OCI-LY3 (cell line): ENCODE data around the gene HELLS.
A peak's percentile ranks its signal among the peaks of the same experiment; 100 is the strongest.

Source experiments
- H2AFZ ChIP-seq: fragments of 200-600, 300-600 bp; shearing (Covaris generic); 2 replicates; pipeline ENCODE4 v1.6.0; 2014; ENCODE audit warnings: antibody characterized with exemption, low read depth, low read length
- H3K27ac ChIP-seq: fragments of 200-600, 300-600 bp; sonication (generic); 2 replicates; pipeline ENCODE4 v1.5.1; 2014; ENCODE audit warnings: mild to moderate bottlenecking, low read length, moderate library complexity, mixed read lengths
- H3K27me3 ChIP-seq: fragments of 200-600, 300-600 bp; sonication (generic); 2 replicates; pipeline ENCODE4 v1.6.1; 2014; ENCODE audit warnings: low read depth, low read length, mixed read lengths
- H3K36me3 ChIP-seq: fragments of 200-600, 300-600 bp; sonication (generic); replicated peaks from 2 replicates; pipeline ENCODE3; 2014; ENCODE audit warnings: low read depth, low read length, mixed read lengths
- H3K4me1 ChIP-seq: fragments of 300-600, 200-600 bp; sonication (generic); 2 replicates; pipeline ENCODE4 v1.6.1; 2014; ENCODE audit warnings: low read length, mixed read lengths
- H3K4me2 ChIP-seq: fragments of 200-600, 300-600 bp; sonication (generic); 2 replicates; pipeline ENCODE4 v1.6.1; 2014; ENCODE audit warnings: low read length, mixed read lengths
- H3K4me3 ChIP-seq: fragments of 300-600, 200-600 bp; sonication (generic); 2 replicates; pipeline ENCODE4 v1.5.1; 2014; ENCODE audit warnings: antibody characterized with exemption, mild to moderate bottlenecking, low read length, moderate library complexity
- H3K79me2 ChIP-seq: fragments of 300-600, 200-600 bp; shearing (Covaris generic); 2 replicates; pipeline ENCODE4 v1.6.1; 2014; ENCODE audit warnings: mild to moderate bottlenecking, low read length, mixed read lengths
- H3K9ac ChIP-seq: fragments of 300-600, 200-600 bp; shearing (Covaris generic); 2 replicates; pipeline ENCODE4 v1.6.0; 2014; ENCODE audit warnings: mild to moderate bottlenecking, low read length, moderate library complexity
- H3K9me3 ChIP-seq: fragments of 200-600, 300-600 bp; shearing (Covaris generic); 2 replicates; pipeline ENCODE4 v1.6.1; 2014; ENCODE audit warnings: low read length, mixed read lengths; ENCODE audit not compliant: insufficient read depth
- H4K20me1 ChIP-seq: fragments of 200-600, 300-600 bp; sonication (generic); 2 replicates; pipeline ENCODE4 v1.6.1; 2016; ENCODE audit warnings: low read length, mixed read lengths; ENCODE audit not compliant: insufficient read depth
- EZH2phosphoT487 ChIP-seq: fragments of 200-600 bp; shearing (Covaris generic); IDR thresholded peaks from 2 replicates; pipeline ENCODE4 v1.6.1; 2018; ENCODE audit warnings: antibody characterized with exemption, mixed run types, low read depth
- TF ChIP-seq, protein P1 (sequence below): fragments of 200-600, 300-600 bp; sonication (generic); IDR thresholded peaks from 2 replicates; pipeline ENCODE4 v1.5.1; 2014; ENCODE audit warnings: antibody characterized with exemption, low read length, low read depth

The HELLS gene

DNA sequence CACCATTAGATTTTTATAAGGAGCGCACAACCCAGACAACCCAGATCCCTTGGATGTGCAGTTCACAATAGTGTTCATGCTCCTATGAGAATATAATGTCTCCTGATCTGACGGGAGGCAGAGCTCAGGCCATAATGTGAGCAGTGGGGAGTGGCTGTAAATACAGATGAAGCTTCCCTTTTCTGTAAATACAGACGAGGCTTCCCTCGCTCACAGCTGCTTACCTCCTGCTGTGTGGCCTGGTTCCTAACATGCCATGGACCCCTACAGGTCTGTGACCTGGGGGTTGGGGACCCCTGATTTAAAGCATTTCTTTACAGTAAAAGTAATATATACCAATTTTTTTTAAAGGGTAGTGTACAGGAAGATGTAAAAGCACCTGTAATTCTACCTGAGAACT, 33.2 kb downstream of the HELLS start:
- H3K27ac ChIP-seq, result no peak overlapping the region
- peaks cover 11% of the 10 kb centered on the region for H3K4me1 ChIP-seq
- H3K9ac ChIP-seq, result no peak overlapping the region
- no peaks in the 10 kb centered on the region for H4K20me1 ChIP-seq
- no peaks in the 10 kb centered on the region for H3K9me3 ChIP-seq
- no peaks in the 10 kb centered on the region for H3K79me2 ChIP-seq
- no peak for TF ChIP-seq EZH2phosphoT487
- TF ChIP-seq, protein P1, sequence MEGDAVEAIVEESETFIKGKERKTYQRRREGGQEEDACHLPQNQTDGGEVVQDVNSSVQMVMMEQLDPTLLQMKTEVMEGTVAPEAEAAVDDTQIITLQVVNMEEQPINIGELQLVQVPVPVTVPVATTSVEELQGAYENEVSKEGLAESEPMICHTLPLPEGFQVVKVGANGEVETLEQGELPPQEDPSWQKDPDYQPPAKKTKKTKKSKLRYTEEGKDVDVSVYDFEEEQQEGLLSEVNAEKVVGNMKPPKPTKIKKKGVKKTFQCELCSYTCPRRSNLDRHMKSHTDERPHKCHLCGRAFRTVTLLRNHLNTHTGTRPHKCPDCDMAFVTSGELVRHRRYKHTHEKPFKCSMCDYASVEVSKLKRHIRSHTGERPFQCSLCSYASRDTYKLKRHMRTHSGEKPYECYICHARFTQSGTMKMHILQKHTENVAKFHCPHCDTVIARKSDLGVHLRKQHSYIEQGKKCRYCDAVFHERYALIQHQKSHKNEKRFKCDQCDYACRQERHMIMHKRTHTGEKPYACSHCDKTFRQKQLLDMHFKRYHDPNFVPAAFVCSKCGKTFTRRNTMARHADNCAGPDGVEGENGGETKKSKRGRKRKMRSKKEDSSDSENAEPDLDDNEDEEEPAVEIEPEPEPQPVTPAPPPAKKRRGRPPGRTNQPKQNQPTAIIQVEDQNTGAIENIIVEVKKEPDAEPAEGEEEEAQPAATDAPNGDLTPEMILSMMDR, result no peak
- H3K4me2 ChIP-seq, result no peak overlapping the region
- H3K36me3 ChIP-seq, result peaks cover 20% of the 10 kb centered on the region
- H2AFZ ChIP-seq, result no peak overlapping the region
- H3K27me3 ChIP-seq, result no peaks in the 10 kb centered on the region
- H3K4me3 ChIP-seq, result no peak overlapping the region

DNA sequence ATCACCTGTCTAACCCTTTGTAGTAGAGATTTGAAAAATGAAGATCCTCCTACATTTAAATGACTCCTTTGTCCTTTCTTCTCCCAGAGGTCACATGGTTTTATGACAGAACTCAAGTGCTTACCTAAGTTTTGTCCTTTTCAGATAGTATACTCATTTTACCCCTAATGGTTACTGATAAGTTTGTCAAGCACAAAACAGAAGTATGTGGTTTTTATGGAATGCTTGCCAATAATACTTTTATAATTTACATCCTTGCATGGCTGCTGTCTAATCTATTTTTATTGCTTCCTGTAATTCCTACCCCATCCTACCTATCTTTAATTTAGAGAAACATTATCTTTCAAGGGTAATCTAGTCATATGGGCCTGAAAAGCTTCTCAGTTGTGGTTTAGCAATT, 37.5 kb downstream of the HELLS start:
- Histone ChIP-seq H3K9ac (no peak overlapping the region), H2AFZ (no peak overlapping the region), H4K20me1 (no peaks in the 10 kb centered on the region), H3K27ac (no peak overlapping the region), H3K9me3 (no peaks in the 10 kb centered on the region), H3K27me3 (no peaks in the 10 kb centered on the region), H3K4me2 (no peak overlapping the region), H3K79me2 (no peaks in the 10 kb centered on the region), H3K4me1 (peaks cover 11% of the 10 kb centered on the region), H3K4me3 (no peak overlapping the region), H3K36me3 (peaks cover 11% of the 10 kb centered on the region)
- no peak for TF ChIP-seq EZH2phosphoT487
- TF ChIP-seq, protein P1, result no peak

DNA sequence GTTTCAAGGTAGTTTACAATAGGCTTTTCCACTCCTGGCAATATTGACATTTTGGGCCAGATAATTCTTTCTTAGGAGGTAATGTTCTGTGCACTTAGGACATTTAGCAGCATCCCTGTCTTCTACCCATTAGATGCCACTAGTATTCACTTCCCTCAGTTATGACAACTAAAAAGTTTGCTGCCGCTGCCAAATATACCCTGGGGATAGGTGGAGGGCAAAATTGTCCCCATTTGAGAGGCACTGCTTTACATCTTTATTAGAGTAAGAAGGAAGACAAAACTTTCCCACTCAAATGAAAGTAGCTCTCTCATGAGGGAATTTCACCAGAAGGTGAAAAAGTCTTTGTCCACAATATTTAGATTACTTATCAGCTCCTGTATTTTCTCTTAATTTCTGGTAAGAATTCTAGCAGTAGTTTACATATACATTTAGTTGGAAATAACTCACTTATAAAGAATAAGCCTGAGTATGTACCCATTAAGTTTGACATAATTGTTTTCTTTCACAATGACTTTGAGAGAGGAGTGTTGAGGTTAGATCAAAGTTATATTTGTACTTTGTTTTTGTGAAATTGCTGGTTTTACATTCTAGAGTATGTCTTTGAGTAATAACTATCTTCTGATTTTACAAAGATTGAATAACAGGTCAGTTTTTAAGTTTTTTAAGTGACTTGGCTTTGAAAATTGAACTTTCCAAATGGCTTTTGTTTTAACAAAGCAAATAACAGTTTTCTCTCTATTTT, 46.0 kb downstream of the HELLS start:
- Histone ChIP-seq H3K27me3 (no peaks in the 10 kb centered on the region), H3K27ac (peak overlapping the region; percentile 61), H4K20me1 (no peaks in the 10 kb centered on the region), H3K36me3 (peaks cover 32% of the 10 kb centered on the region), H3K9me3 (no peaks in the 10 kb centered on the region), H3K4me3 (peak overlapping the region; percentile 22; the same call in 1 of the 2 replicates), H3K79me2 (no peaks in the 10 kb centered on the region), H3K9ac (no peak overlapping the region), H3K4me1 (peaks cover 24% of the 10 kb centered on the region), H2AFZ (no peak overlapping the region), H3K4me2 (peak overlapping the region; percentile 45)
- TF ChIP-seq, protein P1, result no peak
- TF ChIP-seq EZH2phosphoT487, result no peak

DNA sequence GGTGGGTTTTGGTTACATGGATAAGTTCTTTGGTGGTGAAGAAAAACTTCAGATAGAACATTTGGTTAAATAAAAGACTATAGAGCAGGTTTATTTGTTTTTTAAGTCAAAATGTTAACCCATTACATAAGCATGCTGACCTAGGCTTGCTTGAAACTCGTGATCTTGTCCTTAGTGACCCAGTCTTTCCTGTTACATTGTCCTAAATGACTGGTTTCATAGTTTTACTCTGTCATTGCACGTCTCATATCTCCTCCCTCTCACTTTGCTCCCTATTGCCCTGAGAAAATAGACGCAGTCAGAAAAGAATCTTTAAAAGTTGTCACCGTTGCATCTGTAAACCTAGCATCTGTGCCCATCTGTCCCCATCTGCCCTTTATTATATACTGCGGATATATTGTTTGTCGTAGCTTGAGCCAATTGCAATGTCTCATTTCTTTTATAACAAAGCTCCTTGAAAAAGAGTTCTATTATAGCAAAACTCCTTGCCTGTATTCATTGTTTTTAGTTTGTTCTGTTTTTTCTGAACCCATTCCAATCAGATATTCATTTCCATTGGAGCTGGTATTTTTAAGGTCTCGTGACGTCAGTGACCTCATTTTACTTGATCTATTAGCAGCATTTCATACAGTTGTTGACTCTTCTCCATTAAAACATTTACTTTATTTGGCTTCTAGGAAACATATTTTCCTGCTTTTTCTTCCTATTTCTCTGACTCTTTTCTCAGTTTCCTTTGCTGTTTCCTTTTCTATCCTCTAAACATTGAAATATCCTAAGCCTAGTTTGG, 57.3 kb downstream of the HELLS start:
- Histone ChIP-seq H3K36me3 (peaks cover 39% of the 10 kb centered on the region), H3K27ac (no peak overlapping the region)

More for the DNA sequence above, 57.3 kb downstream of the HELLS start:
- Histone ChIP-seq H3K4me3 (no peak overlapping the region), H3K9ac (no peak overlapping the region), H2AFZ (no peak overlapping the region), H3K9me3 (no peaks in the 10 kb centered on the region), H3K4me1 (peaks cover 28% of the 10 kb centered on the region), H3K4me2 (no peak overlapping the region), H3K27me3 (no peaks in the 10 kb centered on the region), H4K20me1 (peaks cover 8% of the 10 kb centered on the region; the same call in 1 of the 2 replicates), H3K79me2 (no peaks in the 10 kb centered on the region)
- no peak for TF ChIP-seq EZH2phosphoT487
- TF ChIP-seq, protein P1, result no peak
